Small intestine (tissue), 7 donors: ENCODE measurements around the gene ADGRG6. TPM values are rescaled to one million over a fixed set of nuclear protein-coding genes. Genes with fewer than 3 reads are reported as not detected.

Source experiments
- DNase-seq, 2 donors: peaks; one replicate each; pipeline versions ENCODE4 v3.0.0 to v3.0.0-alpha.2; 2013
- FAIRE-seq: peaks from 2 replicates; lab custom pipeline; 2012; peaks lifted over from hg19 to GRCh38; lab: Jason Lieb, UNC
- H3K27ac ChIP-seq, 3 donors: one replicate each; pipeline ENCODE4 v1.5.1; 2013; ENCODE audit warnings: low read length in 2 of 3, mild to moderate bottlenecking in 2 of 3, control low read depth in 1 of 3, inconsistent platforms in 1 of 3, low read depth in 1 of 3, moderate library complexity in 1 of 3
- H3K27me3 ChIP-seq, 3 donors: one replicate each; pipeline ENCODE4 v1.6.1; 2013; ENCODE audit warnings: low read length in 3 of 3, inconsistent platforms in 1 of 3; ENCODE audit not compliant: control insufficient read depth in 3 of 3, insufficient read depth in 3 of 3
- H3K36me3 ChIP-seq, 3 donors: one replicate each; pipeline ENCODE4 v1.6.1; 2013; ENCODE audit warnings: low read length in 3 of 3, inconsistent platforms in 1 of 3, low read depth in 1 of 3, mild to moderate bottlenecking in 1 of 3, moderate library complexity in 1 of 3; ENCODE audit not compliant: control insufficient read depth in 3 of 3, insufficient read depth in 2 of 3
- H3K4me1 ChIP-seq, 3 donors: one replicate each; pipeline ENCODE4 v1.6.1; 2013; ENCODE audit warnings: low read length in 2 of 3, inconsistent platforms in 1 of 3, low read depth in 1 of 3, mild to moderate bottlenecking in 1 of 3, moderate library complexity in 1 of 3; ENCODE audit not compliant: control insufficient read depth in 3 of 3, insufficient read depth in 2 of 3
- H3K4me3 ChIP-seq, 3 donors: one replicate each; pipeline ENCODE4 v1.5.1; 2013; ENCODE audit warnings: low read length in 3 of 3, control low read depth in 1 of 3, inconsistent platforms in 1 of 3, low read depth in 1 of 3, mild to moderate bottlenecking in 1 of 3, moderate library complexity in 1 of 3
- H3K9me3 ChIP-seq, 2 donors: one replicate each; pipeline ENCODE4 v1.6.1; 2013; ENCODE audit warnings: low read depth in 1 of 2, low read length in 1 of 2; ENCODE audit not compliant: control insufficient read depth in 2 of 2, insufficient read depth in 1 of 2
- WGBS, 3 donors: extraction: QIAGEN DNeasy Blood & Tissue Kit; methylation state at CpG; one replicate each; pipeline ENCODE4 v1.1.7; 2013; 5-methylcytosine and 5-hydroxymethylcytosine counted together
- polyA plus RNA-seq, 4 donors: library from polyadenylated mRNA; stranded (reverse) in 3 of 4; unstranded in 1 of 4; fragments of 200-250 nt in 3 of 4; fragments of 120-200 nt in 1 of 4; gene quantifications; one replicate each; pipeline versions ENCODE4 v1.2.1 to v1.2.3, GENCODE V29; 2013
- donor health status: healthy with polysubstance abuse.
- donor health status: control.
- donor health status: control.
- donor health status: Bipolar disorder and iron deficiency.
- donor health status: healthy.

Gene ADGRG6
- polyA plus RNA-seq, 4 donors: 5.4 to 25.8 (median 11.1) TPM

GRCh38 chr6:142408409-142408808, 106.6 kb downstream of the ADGRG6 start:
- DNase-seq: no peak
- H3K4me1 ChIP-seq: peaks cover 2 to 23% (median 5%) of the 10 kb centered on the region in 3 donors
- no peaks in the 10 kb centered on the region for H3K27me3 ChIP-seq
- H3K27ac ChIP-seq: no peak overlapping the region
- peaks cover 0 to 6% (median 4%) of the 10 kb centered on the region in 3 donors for H3K36me3 ChIP-seq
- no peak overlapping the region for H3K4me3 ChIP-seq
- no peaks in the 10 kb centered on the region for H3K9me3 ChIP-seq
- FAIRE-seq: no peak

- WGBS, 3 donors: 71 to 87% (median 75%) methylated on average over 1 of the region's 1 CpG
- DNase-seq (no peak), FAIRE-seq (no peak)
- Histone ChIP-seq H3K27ac (no peak overlapping the region), H3K9me3 (no peaks in the 10 kb centered on the region), H3K36me3 (peaks cover 0 to 4% (median 2%) of the 10 kb centered on the region in 3 donors), H3K4me3 (no peak overlapping the region), H3K27me3 (no peaks in the 10 kb centered on the region), H3K4me1 (peaks cover 2 to 22% (median 5%) of the 10 kb centered on the region in 3 donors)
These were observed 108.0 kb downstream of the ADGRG6 start for GRCh38 chr6:142409794-142410193.

- Histone ChIP-seq H3K4me3 (no peak overlapping the region), H3K9me3 (no peaks in the 10 kb centered on the region), H3K4me1 (peaks cover 2 to 13% (median 2%) of the 10 kb centered on the region in 3 donors), H3K27me3 (no peaks in the 10 kb centered on the region), H3K36me3 (peaks cover 0 to 4% (median 2%) of the 10 kb centered on the region in 3 donors), H3K27ac (no peak overlapping the region)
- WGBS, 3 donors: 83 to 100% (median 90%) methylated on average over 2 of the region's 2 CpGs
- no peak for DNase-seq
- FAIRE-seq: no peak
These were observed 109.3 kb downstream of the ADGRG6 start for GRCh38 chr6:142411145-142411544.

- no peak for DNase-seq
- WGBS, 3 donors: 54 to 80% (median 76%) methylated on average over 2 of the region's 2 CpGs
- peaks cover 0 to 6% (median 2%) of the 10 kb centered on the region in 3 donors for H3K36me3 ChIP-seq
- no peak for FAIRE-seq
- H3K27me3 ChIP-seq: no peaks in the 10 kb centered on the region
- H3K27ac ChIP-seq: no peak overlapping the region
- H3K9me3 ChIP-seq: no peaks in the 10 kb centered on the region
- H3K4me3 ChIP-seq: no peak overlapping the region
- peaks cover 0 to 11% (median 0%) of the 10 kb centered on the region in 3 donors for H3K4me1 ChIP-seq
These were observed 110.4 kb downstream of the ADGRG6 start for GRCh38 chr6:142412241-142412640.

- peaks cover 0 to 6% (median 2%) of the 10 kb centered on the region in 3 donors for H3K36me3 ChIP-seq
- WGBS, 3 donors: 79 to 93% (median 85%) methylated on average over 2 of the region's 2 CpGs
- no peak for DNase-seq
These were observed 110.9 kb downstream of the ADGRG6 start for GRCh38 chr6:142412658-142413057.

GRCh38 chr6:142413111-142413510, 111.3 kb downstream of the ADGRG6 start:
- no peak for FAIRE-seq
- peaks cover 0 to 3% (median 0%) of the 10 kb centered on the region in 3 donors for H3K4me1 ChIP-seq
- H3K27ac ChIP-seq: no peak overlapping the region

More at GRCh38 chr6:142412658-142413057, 110.9 kb downstream of the ADGRG6 start:
- H3K9me3 ChIP-seq: no peaks in the 10 kb centered on the region
- FAIRE-seq: no peak
- peaks cover 0 to 7% (median 0%) of the 10 kb centered on the region in 3 donors for H3K4me1 ChIP-seq
- H3K27ac ChIP-seq: no peak overlapping the region
- no peaks in the 10 kb centered on the region for H3K27me3 ChIP-seq
- no peak overlapping the region for H3K4me3 ChIP-seq

GRCh38 chr6:142414462-142415250, 112.8 kb downstream of the ADGRG6 start:
- no peak overlapping the region for H3K4me3 ChIP-seq
- no peaks in the 10 kb centered on the region for H3K9me3 ChIP-seq
- no peak for FAIRE-seq
- no peak overlapping the region for H3K27ac ChIP-seq
- H3K4me1 ChIP-seq: no peaks in the 10 kb centered on the region
- no peak for DNase-seq
- H3K36me3 ChIP-seq: peaks cover 0 to 9% (median 2%) of the 10 kb centered on the region in 3 donors
- no peaks in the 10 kb centered on the region for H3K27me3 ChIP-seq
- WGBS, 3 donors: 92 to 95% (median 95%) methylated on average over 8 of the region's 8 CpGs

More at GRCh38 chr6:142413111-142413510, 111.3 kb downstream of the ADGRG6 start:
- Histone ChIP-seq H3K4me3 (no peak overlapping the region), H3K36me3 (peaks cover 0 to 6% (median 2%) of the 10 kb centered on the region in 3 donors), H3K27me3 (no peaks in the 10 kb centered on the region), H3K9me3 (no peaks in the 10 kb centered on the region)
- no peak for DNase-seq

- peaks cover 0 to 7% (median 2%) of the 10 kb centered on the region in 3 donors for H3K36me3 ChIP-seq
- no peak overlapping the region for H3K27ac ChIP-seq
- H3K4me1 ChIP-seq: no peaks in the 10 kb centered on the region
- no peaks in the 10 kb centered on the region for H3K9me3 ChIP-seq
- DNase-seq (no peak), FAIRE-seq (no peak)
- H3K4me3 ChIP-seq: no peak overlapping the region
- WGBS, 3 donors: 55 to 87% (median 71%) methylated on average over 3 of the region's 3 CpGs
- no peaks in the 10 kb centered on the region for H3K27me3 ChIP-seq
These were observed 114.4 kb downstream of the ADGRG6 start for GRCh38 chr6:142416179-142416578.
